Measurements from ENCODE around the gene PCSK9.

PCSK9 gene

DNA sequence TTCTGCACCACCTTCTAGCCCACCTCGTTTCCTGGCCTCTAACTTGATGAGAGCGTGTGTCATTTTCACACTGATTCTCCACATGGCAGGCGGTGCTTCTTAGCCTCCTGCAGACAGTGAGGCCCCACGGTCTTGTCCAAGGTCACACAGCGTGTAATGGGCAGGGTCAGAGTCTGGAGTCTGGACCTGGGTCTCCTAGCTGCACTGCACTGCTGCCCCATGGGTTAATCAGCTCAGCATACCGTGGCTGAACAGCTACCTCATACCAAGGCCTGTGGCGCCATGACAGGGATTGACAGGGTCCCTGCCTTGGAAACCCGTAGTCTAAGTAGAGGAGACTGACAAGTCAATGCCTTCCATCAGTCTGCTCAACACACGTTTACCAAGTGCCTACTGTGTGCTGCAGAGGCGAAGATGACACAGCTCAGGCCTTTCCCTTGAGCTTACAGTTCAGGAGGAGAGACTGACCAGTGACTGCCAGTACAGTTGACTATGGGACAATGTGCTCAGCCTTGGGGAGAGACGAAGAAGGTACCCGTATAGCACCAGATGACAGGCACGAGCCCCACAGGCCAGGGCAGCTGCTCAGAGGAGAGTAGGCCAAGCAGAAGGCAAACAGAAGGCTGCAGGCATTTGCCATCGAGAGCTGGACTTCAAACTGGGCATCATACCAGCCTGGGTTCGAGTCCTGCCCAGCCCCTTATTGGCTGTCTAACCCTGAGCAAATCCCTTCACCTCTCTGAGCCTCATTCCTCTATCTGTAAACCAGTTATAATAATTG is 5.5 kb downstream of the PCSK9 start:
- Mint-ChIP-seq H3K27me3 (peaks cover 20 to 43% of the 10 kb centered on the region in 2 donors), H3K36me3 (no peaks in the 10 kb centered on the region), H3K4me3 (no peak overlapping the region), H3K4me1 (peaks cover 5 to 6% of the 10 kb centered on the region in 2 donors), H3K27ac (no peak overlapping the region), H3K9me3 (no peaks in the 10 kb centered on the region)
- no peak for ATAC-seq (replicated peaks)
- DNase-seq = no peak

DNA sequence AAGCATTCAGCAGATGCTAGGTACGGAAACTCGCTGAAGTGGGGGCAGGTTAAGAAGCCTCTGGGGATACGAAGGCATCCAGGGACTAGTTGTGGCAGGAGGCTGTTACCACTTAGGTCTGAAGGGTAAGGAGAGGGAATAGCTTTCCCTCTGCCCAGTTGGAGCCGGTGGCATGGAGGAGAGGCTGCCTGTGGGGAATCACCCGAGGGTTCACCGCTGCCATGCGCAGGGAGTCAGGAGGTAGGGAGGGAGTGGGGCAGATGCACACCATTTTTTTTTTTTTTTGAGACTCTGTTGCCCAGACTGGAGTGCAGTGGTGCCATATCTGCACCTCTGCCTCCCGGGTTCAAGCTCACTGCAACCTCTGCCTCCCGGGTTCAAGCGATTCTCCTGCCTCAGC is 6.1 kb downstream of the PCSK9 start:
- Mint-ChIP-seq H3K27ac (no peak overlapping the region), H3K36me3 (no peaks in the 10 kb centered on the region), H3K4me3 (no peak overlapping the region), H3K4me1 (no peaks in the 10 kb centered on the region), H3K9me3 (no peaks in the 10 kb centered on the region), H3K27me3 (peaks cover 14 to 37% of the 10 kb centered on the region in 2 donors)
- DNase-seq (no peak), ATAC-seq (replicated peaks) (no peak)

DNA sequence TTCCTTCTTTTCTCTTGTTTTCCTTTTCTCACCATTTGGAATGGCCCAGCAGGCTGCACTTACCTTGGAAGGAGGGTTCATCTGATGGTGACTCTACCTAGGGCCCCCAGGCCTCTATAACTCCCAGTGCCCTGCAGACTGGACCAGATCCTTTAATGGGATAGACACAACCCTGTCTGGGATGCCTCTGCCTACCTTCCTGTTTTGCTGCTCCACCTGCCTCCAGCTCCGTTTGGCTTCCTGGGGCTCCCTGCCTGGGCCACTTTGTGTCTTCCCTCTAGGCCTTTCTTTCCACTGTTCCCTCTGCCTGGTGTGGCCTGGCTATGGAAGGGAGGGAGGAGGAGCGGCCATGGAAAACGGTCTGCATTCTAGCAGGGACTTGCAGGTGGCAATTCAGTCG is 7.5 kb downstream of the PCSK9 start:
- Mint-ChIP-seq H3K27me3 (peaks cover 0 to 22% of the 10 kb centered on the region in 2 donors), H3K9me3 (no peaks in the 10 kb centered on the region), H3K36me3 (no peaks in the 10 kb centered on the region), H3K4me3 (no peak overlapping the region), H3K4me1 (no peaks in the 10 kb centered on the region), H3K27ac (no peak overlapping the region)
- ATAC-seq (replicated peaks) (no peak), DNase-seq (no peak)

DNA sequence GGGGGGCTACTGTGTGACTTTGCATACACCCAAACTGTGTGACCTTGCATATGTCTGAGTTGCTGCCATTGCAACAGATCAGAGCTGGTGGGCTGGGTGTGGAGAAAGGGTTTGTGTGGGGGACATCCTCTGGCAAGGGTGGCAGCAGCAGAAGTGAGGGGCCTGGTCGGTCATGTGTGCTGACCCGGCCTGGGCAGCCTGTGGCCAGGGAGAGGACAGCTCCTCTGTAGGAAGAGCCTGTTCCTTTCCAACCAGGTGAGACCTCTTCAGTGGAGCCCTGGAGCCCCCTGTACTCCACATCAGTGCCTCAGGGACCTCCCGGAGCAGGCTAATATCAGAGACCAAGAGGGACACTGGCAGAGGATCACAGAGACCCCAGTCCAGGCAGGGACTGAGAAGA is 8.3 kb downstream of the PCSK9 start:
- Mint-ChIP-seq H3K4me1 (no peaks in the 10 kb centered on the region), H3K9me3 (no peaks in the 10 kb centered on the region), H3K27me3 (peaks cover 0 to 15% of the 10 kb centered on the region in 2 donors), H3K27ac (no peak overlapping the region), H3K36me3 (no peaks in the 10 kb centered on the region), H3K4me3 (no peak overlapping the region)
- ATAC-seq (replicated peaks) (no peak), DNase-seq (no peak)

DNA sequence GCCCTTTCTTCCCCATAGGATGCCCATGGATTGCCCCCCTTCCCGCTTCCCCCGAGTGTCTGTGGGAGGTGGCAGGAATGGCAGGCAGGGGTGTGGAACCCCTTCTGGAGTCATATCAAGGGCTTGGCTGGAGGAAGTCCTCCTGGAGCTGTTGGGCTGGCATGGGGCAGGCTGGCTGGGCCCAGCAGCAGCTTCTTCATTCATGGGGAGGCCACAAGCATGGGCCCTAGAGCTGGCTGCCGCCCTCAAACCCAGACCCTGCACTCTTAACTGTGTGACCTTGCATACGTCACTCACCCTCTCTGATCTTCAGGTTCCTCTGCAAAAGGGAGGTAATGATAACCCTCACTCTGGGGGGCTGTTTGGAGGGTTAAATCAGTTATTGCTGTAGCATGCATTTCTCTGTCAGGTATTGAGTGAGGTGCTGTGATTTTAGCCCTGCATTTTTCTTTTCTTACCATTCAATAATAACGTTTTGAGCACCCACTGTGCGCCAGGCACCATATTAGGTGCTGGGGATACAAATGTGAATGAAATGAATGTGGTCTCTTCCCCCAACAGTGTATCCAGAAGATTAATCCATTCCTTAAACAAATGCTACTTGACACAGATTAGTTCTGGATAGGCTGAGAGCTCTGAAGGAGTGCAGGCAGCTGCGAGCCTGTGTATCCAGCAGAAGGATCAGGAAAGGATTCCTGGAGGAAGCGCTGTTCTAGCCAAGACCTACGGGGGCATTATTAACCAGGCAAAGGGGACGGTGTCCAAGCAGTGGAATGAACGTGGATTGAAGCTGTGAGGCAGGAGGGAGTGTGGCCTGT is 9.3 kb downstream of the PCSK9 start:
- peaks cover 5 to 11% of the 10 kb centered on the region in 2 donors for H3K27me3 Mint-ChIP-seq
- no peak overlapping the region for H3K27ac Mint-ChIP-seq
- no peak for DNase-seq
- H3K36me3 Mint-ChIP-seq = no peaks in the 10 kb centered on the region
- H3K4me1 Mint-ChIP-seq = no peaks in the 10 kb centered on the region
- H3K9me3 Mint-ChIP-seq = no peaks in the 10 kb centered on the region
- no peak overlapping the region for H3K4me3 Mint-ChIP-seq
- no peak for ATAC-seq (replicated peaks)

GRCh38 chr1:55049271-55049913 is 10.0 kb downstream of the PCSK9 start:
- Mint-ChIP-seq H3K9me3 (no peaks in the 10 kb centered on the region), H3K27ac (no peak overlapping the region), H3K27me3 (peaks cover 5 to 9% of the 10 kb centered on the region in 2 donors), H3K4me1 (no peaks in the 10 kb centered on the region), H3K4me3 (no peak overlapping the region), H3K36me3 (no peaks in the 10 kb centered on the region)
- DNase-seq (no peak), ATAC-seq (replicated peaks) (no peak)

DNA sequence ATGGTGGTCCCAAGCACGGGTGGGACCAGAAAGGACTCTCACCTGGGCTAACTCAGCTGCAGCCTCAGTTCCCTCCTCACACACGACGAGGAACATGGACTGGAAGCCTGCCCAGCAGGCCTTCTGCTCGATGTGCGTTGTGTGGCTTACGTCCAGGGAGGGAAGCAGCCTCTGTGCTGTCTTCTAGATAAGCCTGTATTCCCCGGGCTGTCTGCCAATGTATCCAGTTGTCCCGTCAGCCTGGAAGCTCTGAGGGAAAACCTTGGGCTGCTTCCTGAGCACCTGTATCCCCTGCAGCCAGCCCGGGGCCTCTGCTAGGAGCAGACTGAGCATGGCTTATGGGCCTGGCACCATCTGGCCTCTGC is 10.5 kb downstream of the PCSK9 start:
- Mint-ChIP-seq H3K4me1 (no peaks in the 10 kb centered on the region), H3K9me3 (no peaks in the 10 kb centered on the region), H3K27me3 (peaks cover 5 to 9% of the 10 kb centered on the region in 2 donors), H3K27ac (no peak overlapping the region), H3K36me3 (no peaks in the 10 kb centered on the region), H3K4me3 (no peak overlapping the region)
- DNase-seq (no peak), ATAC-seq (replicated peaks) (no peak)

GRCh38 chr1:55050283-55050682 is 10.9 kb downstream of the PCSK9 start:
- Mint-ChIP-seq H3K36me3 (no peaks in the 10 kb centered on the region), H3K27ac (no peak overlapping the region), H3K9me3 (no peaks in the 10 kb centered on the region), H3K27me3 (peaks cover 5 to 9% of the 10 kb centered on the region in 2 donors), H3K4me3 (no peak overlapping the region), H3K4me1 (no peaks in the 10 kb centered on the region)
- ATAC-seq (replicated peaks) (no peak), DNase-seq (no peak)

- peaks cover 5 to 9% of the 10 kb centered on the region in 2 donors for H3K27me3 Mint-ChIP-seq
- no peak overlapping the region for H3K27ac Mint-ChIP-seq
- H3K4me1 Mint-ChIP-seq = no peaks in the 10 kb centered on the region
- DNase-seq (no peak), ATAC-seq (replicated peaks) (no peak)
- H3K36me3 Mint-ChIP-seq = no peaks in the 10 kb centered on the region
- no peak overlapping the region for H3K4me3 Mint-ChIP-seq
- no peaks in the 10 kb centered on the region for H3K9me3 Mint-ChIP-seq
These were observed 11.8 kb downstream of the PCSK9 start for GRCh38 chr1:55051169-55051568.

DNA sequence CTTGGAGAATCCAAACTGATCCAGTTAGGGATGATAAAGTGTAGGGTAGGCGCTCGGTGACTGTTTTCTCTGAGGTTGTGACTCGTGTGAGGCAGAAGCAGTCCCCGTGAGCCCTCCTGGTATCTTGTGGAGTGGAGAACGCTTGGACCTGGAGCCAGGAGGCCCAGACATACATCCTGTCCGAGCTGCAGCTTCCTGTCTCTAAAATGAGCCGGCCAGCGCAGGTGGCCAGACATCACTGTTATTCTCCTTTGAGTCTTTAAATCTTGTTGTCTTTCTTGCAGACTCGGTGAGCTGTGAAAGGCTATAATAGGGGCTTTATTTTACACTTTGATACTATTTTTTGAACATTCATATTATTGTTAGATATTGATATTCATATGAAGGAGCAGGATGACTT is 12.3 kb downstream of the PCSK9 start:
- Mint-ChIP-seq H3K4me1 (no peaks in the 10 kb centered on the region), H3K36me3 (no peaks in the 10 kb centered on the region), H3K27ac (no peak overlapping the region), H3K9me3 (no peaks in the 10 kb centered on the region), H3K4me3 (no peak overlapping the region), H3K27me3 (peaks cover 5 to 7% of the 10 kb centered on the region in 2 donors)
- ATAC-seq (replicated peaks) = no peak
- no peak for DNase-seq

DNA sequence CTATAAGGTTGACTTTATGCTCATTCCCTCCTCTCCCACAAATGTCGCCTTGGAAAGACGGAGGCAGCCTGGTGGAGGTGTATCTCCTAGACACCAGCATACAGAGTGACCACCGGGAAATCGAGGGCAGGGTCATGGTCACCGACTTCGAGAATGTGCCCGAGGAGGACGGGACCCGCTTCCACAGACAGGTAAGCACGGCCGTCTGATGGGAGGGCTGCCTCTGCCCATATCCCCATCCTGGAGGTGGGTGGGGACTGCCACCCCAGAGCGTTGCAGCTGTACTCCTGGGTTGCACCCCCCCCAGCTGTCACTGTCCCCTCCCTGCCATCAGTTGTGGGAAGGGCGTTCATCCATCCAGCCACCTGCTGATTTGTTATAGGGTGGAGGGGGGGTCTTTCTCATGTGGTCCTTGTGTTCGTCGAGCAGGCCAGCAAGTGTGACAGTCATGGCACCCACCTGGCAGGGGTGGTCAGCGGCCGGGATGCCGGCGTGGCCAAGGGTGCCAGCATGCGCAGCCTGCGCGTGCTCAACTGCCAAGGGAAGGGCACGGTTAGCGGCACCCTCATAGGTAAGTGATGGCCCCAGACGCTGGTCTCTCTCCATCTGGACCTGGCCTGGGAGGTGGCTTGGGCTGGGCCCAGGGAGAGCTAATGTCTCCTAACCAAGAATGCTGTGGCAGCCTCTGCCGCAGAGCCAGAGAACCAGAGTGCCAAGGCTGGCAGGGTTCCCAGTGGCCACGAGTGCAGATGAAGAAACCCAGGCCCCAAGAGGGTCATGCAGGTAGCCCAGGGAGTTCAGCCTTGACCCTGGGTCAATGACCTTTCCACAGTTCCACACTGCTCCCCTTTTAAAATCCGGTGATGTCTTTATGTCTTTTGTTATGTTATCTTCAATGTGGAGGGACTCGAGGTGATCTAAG is 13.1 kb downstream of the PCSK9 start:
- Mint-ChIP-seq H3K9me3 (no peaks in the 10 kb centered on the region), H3K36me3 (no peaks in the 10 kb centered on the region), H3K27ac (no peak overlapping the region), H3K27me3 (peaks cover 0 to 5% of the 10 kb centered on the region in 2 donors), H3K4me3 (no peak overlapping the region), H3K4me1 (no peaks in the 10 kb centered on the region)
- ATAC-seq (replicated peaks) = no peak
- DNase-seq = no peak

DNA sequence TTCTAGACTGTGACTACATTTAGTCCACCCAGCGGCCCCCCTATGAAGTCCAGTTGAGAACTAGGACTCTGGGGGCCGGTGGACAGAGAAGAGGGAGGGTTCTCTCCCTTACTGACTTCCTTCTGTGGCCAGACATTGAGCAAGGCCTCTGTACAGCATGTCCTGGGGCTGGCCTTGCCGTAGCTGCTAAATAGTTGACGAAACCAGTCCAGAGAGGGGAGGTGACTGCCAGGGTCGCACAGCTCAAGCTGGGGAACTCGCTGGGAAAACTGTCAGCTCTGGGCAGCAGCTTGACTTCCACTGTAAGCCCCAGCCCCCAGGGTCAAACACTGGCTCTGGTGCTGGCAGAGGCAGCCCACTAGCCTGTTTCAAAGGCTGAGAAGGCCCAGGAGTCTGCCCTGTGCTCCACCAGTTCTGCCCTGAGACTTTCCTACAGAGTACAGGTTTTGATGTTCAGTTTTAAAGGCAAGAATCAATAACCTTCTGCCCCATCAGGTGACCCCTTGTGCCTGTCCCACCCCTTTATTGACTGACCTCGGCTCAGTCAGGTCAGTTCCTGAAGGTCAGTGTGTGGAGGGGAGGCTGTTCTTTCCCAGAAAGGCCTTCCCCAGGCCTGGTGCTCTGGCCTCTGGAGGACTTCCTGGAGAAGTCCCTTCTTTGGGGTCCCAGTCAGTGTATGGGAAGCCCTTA is 14.1 kb downstream of the PCSK9 start:
- Mint-ChIP-seq H3K27me3 (peaks cover 0 to 5% of the 10 kb centered on the region in 2 donors), H3K4me1 (no peaks in the 10 kb centered on the region), H3K27ac (no peak overlapping the region), H3K36me3 (no peaks in the 10 kb centered on the region), H3K4me3 (no peak overlapping the region), H3K9me3 (no peaks in the 10 kb centered on the region)
- DNase-seq (no peak), ATAC-seq (replicated peaks) (no peak)

- H3K27me3 Mint-ChIP-seq = peaks cover 0 to 5% of the 10 kb centered on the region in 2 donors
- no peaks in the 10 kb centered on the region for H3K4me1 Mint-ChIP-seq
- DNase-seq (no peak), ATAC-seq (replicated peaks) (no peak)
- no peaks in the 10 kb centered on the region for H3K36me3 Mint-ChIP-seq
- H3K4me3 Mint-ChIP-seq = no peak overlapping the region
- no peaks in the 10 kb centered on the region for H3K9me3 Mint-ChIP-seq
- H3K27ac Mint-ChIP-seq = no peak overlapping the region
These were observed 15.0 kb downstream of the PCSK9 start for GRCh38 chr1:55054396-55054795.

Data from stimulated activated naive B cell treated with anti-CD40 and anti-IgM and Interleukin-4, amounts not matched to agents 10 μg/mL and 1 μg/mL and 100 μg/mL, for 72 hours (primary cell).